GM18505 (cell line): Measurements from ENCODE around the gene FAM3B.

ENCODE experiments used
- ATAC-seq: cut with Tn5 transposase; IDR thresholded peaks from one replicate; pipeline ENCODE4 v1.9.1; 2021; ENCODE audit not compliant: unreplicated experiment
- POLR2A ChIP-seq: IDR thresholded peaks from 4 replicates; pipeline ENCODE4 v1.6.1; 2011; ENCODE audit warnings: borderline replicate concordance; ENCODE audit not compliant: insufficient read depth, insufficient read length; ENCODE audit errors: extremely low read depth

The FAM3B gene

DNA sequence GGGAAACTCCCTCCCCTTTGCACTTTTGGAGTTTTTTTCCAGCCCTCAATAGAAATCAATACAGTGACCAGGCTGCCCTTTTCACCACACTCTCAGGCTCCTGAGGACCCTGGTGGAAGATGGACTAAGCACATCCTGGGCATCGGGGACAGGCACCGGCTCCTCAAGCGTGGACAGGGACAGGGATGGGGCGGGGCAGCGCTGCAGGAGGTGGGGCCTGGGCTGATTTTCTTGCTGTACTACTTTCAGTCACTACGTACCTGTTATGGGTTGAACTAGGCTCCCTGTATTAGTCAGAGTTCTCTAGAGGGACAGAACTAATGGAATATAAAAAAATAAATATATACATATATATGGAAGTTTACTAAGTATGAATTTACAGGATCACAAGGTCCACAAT lies 47.7 kb downstream of the FAM3B start:
- no peak for TF ChIP-seq POLR2A
- no peak for ATAC-seq

DNA sequence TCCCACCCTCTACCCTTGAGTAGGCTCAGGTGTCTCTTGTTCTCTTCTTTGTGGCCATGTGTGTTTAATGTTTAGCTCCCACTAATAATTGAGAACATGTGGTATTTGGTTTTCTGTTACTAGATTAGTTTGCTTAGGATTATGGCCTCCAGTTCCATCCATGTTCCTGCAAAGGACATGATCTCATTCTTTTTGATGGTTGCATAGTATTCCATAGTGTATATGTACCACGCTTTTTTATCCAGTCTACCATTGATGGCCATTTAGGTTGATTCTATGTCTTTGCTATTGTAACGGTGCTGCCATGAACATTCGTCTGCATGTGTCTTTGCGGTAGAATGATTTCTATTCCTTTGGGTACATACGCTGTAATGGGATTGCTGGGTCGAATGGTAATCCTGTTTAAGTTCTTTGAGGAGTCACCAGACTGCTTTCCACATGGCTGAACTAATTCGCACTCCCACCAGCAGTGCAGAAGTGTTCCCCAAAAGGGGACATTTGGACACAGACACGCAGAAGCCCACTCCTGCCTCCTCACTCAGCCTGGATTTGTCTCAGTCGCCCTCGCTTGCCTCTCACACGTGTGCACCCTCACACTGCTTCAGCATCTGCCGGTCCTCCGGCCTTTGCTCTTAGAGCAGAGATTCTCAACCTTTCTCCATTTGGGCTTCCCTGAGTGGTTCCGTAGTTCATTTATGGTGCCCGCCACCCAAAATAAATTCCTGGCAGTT lies 48.9 kb downstream of the FAM3B start:
- no peak for ATAC-seq

DNA sequence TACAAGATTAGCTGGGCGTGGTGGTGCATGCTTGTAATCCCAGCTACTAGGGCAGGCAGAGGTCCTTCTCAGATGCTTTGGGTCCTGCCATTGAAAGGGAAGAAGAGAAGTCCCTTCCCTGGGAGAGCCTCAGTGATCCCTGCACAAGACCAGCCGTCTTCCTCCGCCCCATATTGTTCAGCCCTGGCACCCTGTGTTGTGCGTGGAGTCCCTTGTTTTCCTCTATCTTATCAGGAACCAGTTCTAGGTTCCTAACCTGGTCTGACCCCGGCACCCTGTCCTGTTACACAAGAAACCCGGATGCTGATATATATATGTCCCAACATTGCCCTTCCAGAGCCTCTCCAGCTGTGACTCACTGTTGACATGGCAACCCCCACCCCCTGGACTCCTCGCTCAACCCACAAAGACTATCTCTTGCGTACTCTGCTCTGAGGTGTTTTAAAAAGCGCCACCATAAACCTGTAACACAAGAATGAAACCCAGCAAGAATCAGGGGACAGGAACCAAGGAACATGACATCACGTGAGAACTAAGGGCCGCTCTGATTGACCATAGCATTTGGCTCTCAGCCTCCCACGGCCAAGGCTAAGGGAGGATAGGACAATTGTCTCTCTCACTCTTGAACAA lies 50.0 kb downstream of the FAM3B start:
- ATAC-seq = no peak
- no peak for TF ChIP-seq POLR2A

More for the DNA sequence above, 48.9 kb downstream of the FAM3B start:
- no peak for TF ChIP-seq POLR2A

DNA sequence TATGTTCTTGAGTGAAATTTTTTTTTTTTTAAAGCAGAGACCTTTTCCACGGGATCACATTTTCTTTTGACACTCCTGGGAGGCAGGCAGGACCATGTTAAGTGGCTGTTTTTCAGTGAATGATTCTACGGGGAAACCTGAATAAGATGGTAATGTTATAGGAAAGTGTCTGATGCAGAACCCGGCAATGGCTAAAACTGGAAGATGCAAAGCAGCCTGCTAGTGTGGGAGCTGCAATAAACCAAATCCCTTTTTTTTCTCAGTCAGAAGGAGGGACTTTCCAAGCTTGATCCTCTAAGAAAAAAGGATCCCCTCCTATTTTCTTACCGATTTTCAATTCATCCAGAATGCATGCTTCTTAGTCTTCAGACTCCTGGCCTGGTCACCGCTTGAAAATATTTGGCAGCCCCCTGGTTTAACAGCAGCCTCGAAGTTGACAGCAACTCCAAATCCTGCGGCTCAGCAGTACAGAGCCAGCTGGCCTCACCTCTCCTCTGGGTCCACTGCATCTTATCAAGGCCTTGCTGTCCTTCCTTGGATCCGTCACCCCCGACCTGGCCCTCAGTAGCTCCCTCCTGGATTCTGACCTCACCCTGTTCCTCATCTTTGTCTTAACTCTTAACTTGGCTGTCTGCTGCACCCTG lies 50.8 kb downstream of the FAM3B start:
- no peak for TF ChIP-seq POLR2A
- ATAC-seq = peak; percentile 4

DNA sequence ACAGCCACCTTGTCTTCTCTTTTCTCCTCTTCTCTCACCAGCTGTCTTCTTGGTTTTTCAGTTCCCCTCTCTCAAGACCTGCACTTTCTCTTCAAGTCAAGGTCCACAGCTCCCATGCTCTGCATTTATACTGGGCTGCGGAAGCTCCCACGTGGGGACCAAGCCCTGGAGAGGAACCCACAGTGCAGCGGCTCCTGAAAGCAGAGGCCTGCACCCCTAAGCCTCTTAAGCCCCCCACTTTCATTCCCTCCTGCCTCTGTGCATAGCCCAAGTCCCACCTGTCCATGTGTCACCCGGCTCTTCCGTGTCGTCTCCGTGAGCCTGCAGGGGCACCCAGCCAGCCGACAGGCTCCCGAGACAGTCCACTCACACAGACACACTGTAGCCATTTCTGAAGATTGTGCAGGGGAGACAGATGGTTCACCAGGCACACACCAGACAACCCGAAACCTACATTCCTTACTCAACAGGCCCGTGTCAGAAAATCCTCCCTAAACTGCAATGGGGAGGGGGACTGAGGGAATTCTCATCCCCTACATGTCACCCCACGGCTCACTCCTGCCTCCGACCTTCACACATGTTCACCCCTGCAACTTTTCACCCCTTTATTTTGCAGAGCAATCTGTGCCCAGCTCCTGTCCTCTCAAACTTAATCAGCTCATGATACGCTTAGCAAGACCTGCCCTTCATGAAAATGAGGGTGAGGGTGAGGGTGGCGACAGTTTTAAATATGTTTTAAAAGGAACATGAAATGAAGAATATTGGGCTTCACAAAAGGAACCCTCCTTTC lies 51.5 kb downstream of the FAM3B start:
- no peak for TF ChIP-seq POLR2A
- ATAC-seq = peak; percentile 68

DNA sequence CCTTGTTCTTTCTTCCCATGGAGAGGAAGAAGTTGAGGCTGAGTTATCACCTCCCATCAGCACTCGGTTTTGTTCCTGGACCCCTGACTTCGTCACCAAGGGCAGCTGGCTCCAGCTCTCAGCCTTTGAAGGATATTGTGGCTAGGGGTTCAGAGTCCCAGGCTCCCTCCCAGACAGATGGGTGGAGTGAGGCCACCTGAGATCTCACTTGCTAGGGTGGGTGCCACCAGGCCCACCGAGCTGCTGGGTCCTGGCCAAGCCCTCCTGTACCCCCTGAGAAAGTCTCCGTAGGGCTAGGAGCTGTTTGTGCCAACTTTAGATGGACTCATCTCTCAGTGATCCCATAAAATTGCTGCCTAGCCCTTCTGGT lies 52.1 kb downstream of the FAM3B start:
- ATAC-seq = no peak
- TF ChIP-seq POLR2A = no peak

DNA sequence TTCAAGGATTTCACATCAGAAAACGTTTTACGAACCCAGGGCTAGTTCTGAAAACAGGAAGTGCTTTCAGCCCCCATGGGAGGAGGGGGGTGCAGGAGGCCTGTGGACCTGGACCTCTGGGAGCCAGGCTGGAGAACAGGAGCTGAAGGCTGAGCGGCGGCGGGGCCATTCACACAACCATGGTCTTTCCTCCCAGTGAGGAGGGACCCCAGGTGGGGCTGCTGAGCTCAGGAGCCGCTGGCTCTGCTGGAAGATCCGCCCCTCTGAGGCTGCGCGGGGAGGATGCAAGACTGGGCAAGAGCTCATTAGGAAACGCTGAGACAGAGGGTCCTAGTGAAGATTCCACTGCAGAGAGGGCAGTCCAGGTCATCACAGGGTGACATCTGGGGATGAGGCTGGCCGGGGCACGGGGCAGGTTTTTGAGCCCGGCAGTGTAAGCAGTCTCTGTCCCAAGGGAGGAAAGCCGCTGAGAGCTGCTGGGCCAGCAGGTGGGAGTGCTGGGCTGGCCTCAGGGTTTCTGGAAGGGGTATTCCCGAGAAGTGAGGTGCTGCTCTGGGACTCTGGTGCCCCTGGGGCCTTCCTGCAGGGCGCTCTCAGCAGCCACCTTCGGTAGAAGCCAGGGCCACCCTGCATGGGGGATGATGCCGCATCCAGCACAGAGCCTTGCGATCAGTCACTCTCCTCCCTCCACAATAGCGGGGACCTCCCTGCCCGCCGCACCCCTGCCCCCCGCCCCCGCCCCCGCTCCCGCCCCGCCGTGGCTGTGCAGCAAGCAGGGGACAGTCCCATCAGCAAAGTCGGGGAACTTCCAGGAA lies 52.7 kb downstream of the FAM3B start:
- no peak for ATAC-seq

DNA sequence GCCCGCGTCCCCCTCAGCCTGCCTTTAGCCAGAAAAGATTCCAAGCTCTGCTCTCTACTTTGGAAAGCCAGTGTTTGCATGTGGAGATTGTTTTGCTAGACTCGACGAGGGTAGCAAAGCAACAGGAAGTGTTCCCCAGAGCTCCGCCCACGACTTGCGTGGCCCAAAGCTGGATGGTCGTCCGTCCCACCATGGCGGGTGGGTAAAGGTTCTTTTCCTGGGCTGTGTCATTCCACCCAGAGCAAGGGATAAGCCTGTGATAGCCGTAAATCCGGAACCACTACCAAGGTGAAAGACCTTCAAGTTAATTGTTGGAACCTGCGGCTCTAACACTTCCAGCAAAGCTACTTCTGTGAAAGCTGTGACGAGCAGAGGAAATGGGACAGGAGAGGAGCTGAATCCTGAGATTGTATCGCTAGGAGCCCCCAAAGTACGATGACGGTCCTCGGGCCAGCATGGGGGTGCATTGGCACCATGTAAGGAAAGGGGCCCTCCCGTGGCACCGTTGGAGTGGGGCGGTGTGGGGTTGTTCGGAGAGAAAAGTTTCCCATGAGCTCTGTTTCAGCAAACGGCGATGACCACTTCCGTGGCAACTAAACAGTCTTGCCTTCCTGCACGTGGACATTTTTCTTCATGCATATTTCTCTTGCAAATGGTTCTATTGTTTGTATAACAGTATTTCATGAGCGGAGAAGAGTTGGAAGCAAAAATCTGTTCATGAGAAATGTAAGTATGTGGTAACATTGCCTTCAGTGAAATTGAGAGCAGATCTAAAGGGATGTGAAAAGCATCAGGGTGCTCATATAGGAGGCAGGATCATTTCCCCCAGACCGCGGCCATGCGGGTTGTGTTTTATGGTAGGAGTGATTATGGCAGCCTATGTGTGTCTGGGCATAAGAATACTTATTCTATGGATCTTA lies 53.6 kb downstream of the FAM3B start:
- peak; percentile 42 for TF ChIP-seq POLR2A
- ATAC-seq = no peak

More for the DNA sequence above, 52.7 kb downstream of the FAM3B start:
- TF ChIP-seq POLR2A = peak; percentile 6

DNA sequence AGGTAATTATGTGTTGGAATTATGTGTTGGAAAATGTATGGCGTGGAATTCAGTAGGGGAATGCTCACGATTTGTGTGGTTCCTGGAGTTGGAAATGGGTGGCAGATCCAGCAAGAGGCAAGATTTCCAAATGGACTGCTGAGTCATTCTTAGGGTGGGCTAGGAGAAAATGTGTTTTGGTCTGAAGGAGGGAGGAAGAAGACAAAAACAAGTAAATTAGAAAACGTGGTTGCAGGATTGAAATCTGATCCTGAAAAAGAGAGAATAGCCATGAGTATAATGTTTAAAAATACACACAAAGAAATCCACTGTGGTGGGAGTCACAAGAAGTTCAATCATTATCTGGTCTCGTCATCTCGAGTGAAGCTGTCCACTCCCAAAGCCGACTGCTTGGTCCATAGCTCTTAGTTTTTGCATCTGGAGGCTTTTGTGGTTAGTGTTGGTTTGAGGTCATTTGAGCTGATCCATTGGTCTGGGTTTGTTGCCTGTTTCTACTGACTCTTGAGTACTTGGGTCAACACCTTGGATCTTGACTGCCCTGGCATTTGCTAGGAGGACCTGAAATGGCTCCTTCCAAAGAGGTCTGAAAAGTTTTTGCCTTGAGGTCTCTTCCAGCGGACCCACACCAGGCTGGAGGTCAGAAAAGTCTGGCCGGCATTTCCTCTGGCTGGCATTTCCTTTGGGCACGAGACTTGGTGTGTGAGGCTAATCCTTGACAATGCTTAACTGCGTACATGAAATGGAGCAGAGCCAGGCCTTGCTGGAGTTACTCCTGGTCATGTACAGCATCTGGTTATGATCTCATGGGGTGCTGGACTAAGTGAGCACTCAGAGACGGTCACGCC lies 54.5 kb downstream of the FAM3B start:
- no peak for TF ChIP-seq POLR2A
- ATAC-seq = no peak

DNA sequence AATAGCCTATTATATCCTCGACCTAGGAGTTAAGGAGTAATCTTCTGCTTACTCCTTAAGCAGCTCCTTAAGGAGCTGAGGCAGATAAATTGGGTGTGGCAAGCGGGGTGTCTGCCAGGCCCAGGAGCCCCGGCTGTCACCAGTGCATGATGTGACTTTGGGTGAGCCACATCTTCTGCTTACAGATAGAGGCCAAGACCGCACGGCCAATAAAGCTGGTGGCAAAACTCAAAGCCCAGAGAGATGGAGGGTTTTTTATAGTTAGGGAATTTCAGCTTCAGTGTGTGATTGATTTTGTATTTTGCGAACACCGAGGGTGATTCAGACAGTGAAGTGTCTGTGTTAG lies 55.1 kb downstream of the FAM3B start:
- no peak for TF ChIP-seq POLR2A
- ATAC-seq = no peak

DNA sequence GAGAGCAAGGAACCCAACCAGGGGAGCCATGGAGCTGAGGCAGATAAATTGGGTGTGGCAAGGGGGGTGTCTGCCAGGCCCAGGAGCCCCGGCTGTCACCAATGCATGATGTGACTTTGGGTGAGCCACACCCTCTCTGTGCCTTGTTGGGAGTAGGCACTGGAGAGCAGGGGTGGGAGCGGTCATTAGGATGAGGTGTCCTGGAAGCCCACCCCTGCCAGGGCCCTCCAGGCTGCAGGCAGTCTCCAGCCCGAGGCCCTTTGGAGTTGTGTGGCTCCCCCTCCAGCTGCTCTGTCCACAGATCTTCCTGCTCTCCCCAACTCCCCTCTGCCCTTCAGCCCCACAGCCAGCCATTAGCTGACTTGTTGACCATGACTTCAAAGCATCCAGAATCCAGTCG lies 56.7 kb downstream of the FAM3B start:
- no peak for ATAC-seq
- TF ChIP-seq POLR2A = no peak
